Endothelial cell of umbilical vein (primary cell): ENCODE data around the gene CNOT4. TPM values are rescaled to one million over a fixed set of nuclear protein-coding genes. Genes with fewer than 3 reads are reported as not detected.

Experiments
- BruUV-seq: library from RNA; stranded (reverse); fragments of 400-500 nt; replicated peaks from 2 replicates; lab custom pipeline; 2021; lab: Mats Ljungman, UMichigan
- CTCF ChIA-PET: fragments of 300-600, 350-600 bp; sonication (Branson Sonifier 250); formaldehyde crosslinking; loops from one replicate; lab custom pipeline; 2021; ENCODE audit warnings: antibody characterized with exemption, inconsistent platforms; lab: Charles Lee
- POLR2A ChIA-PET: fragments of 300-600, 350-600 bp; sonication (Branson Sonifier 250); formaldehyde crosslinking; loops from one replicate; lab custom pipeline; 2021; ENCODE audit warnings: antibody characterized with exemption, inconsistent platforms; lab: Charles Lee
- DNase-seq: peaks from one replicate; pipeline ENCODE4 v3.0.0-alpha.2; 2011; ENCODE audit warnings: low read depth, low spot score
- FAIRE-seq: peaks from 2 replicates; lab custom pipeline; 2011; peaks lifted over from hg19 to GRCh38; lab: Jason Lieb, UNC
- H2AFZ ChIP-seq: 2 replicates; pipeline ENCODE4 v1.6.0; 2012; ENCODE audit warnings: low read depth, low read length, control low read depth, inconsistent platforms
- H3K27ac ChIP-seq: 2 replicates; pipeline ENCODE4 v1.5.1; 2011; ENCODE audit warnings: low read depth, mild to moderate bottlenecking, control low read depth, low read length, moderate library complexity; ENCODE audit not compliant: insufficient read depth
- H3K27me3 ChIP-seq, 2 experiments: 2 replicates each; pipeline versions ENCODE4 v1.6.0 to v1.6.1; 2011; ENCODE audit warnings: low read length in 2 of 2, mixed read lengths in 1 of 2; ENCODE audit not compliant: control insufficient read depth in 2 of 2, insufficient read depth in 2 of 2
- H3K36me3 ChIP-seq, 2 experiments: 2 replicates in 1 of 2; 3 replicates in 1 of 2; pipeline ENCODE4 v1.5.1; 2011; ENCODE audit warnings: low read length in 2 of 2, mild to moderate bottlenecking in 1 of 2, moderate library complexity in 1 of 2; ENCODE audit not compliant: control insufficient read depth in 2 of 2, insufficient read depth in 2 of 2; ENCODE audit errors: extremely low read depth in 1 of 2
- H3K4me1 ChIP-seq: 3 replicates; pipeline ENCODE4 v1.5.1; 2011; ENCODE audit warnings: mild to moderate bottlenecking, low read length; ENCODE audit not compliant: control insufficient read depth, insufficient read depth; ENCODE audit errors: extremely low read depth
- H3K4me2 ChIP-seq: 2 replicates; pipeline ENCODE4 v1.6.1; 2011; ENCODE audit warnings: low read length, control low read depth, mixed read lengths; ENCODE audit not compliant: insufficient read depth
- H3K4me3 ChIP-seq, 3 experiments: fragments of 200-600 bp in 1 of 3; sonication (generic), shearing (Covaris generic) in 1 of 3; replicated peaks in 1 of 3; 2 replicates each; pipeline ENCODE4 v1.5.1; 2011 to 2016; ENCODE audit warnings: control low read depth in 3 of 3, low read length in 3 of 3, mild to moderate bottlenecking in 2 of 3, inconsistent platforms in 1 of 3, low read depth in 1 of 3, moderate library complexity in 1 of 3; ENCODE audit not compliant: insufficient read depth in 1 of 3
- H3K79me2 ChIP-seq: 2 replicates; pipeline ENCODE4 v1.6.0; 2012; ENCODE audit warnings: low read length, inconsistent platforms; ENCODE audit not compliant: control insufficient read depth, insufficient read depth
- H3K9ac ChIP-seq: replicated peaks from 2 replicates; pipeline ENCODE3; 2011; ENCODE audit warnings: low read length, control low read depth; ENCODE audit not compliant: insufficient read depth; ENCODE audit errors: extremely low read depth
- H3K9me1 ChIP-seq: replicated peaks from 3 replicates; pipeline ENCODE4 v1.6.0; 2011; ENCODE audit warnings: mild to moderate bottlenecking, low read length; ENCODE audit not compliant: control insufficient read depth, insufficient read depth; ENCODE audit errors: extremely low read depth
- H3K9me3 ChIP-seq: replicated peaks from 2 replicates; pipeline ENCODE4 v1.5.1; 2012; ENCODE audit warnings: low read length, inconsistent platforms; ENCODE audit not compliant: control insufficient read depth, insufficient read depth
- H4K20me1 ChIP-seq: replicated peaks from 2 replicates; pipeline ENCODE3; 2011; ENCODE audit warnings: mild to moderate bottlenecking, low read length; ENCODE audit not compliant: control insufficient read depth, insufficient read depth; ENCODE audit errors: extremely low read depth
- CTCF ChIP-seq, 2 donors: IDR thresholded peaks; 1 replicate in 1 of 2; 2 replicates in 1 of 2; pipeline ENCODE4 v1.5.1; 2011; ENCODE audit warnings: low read length in 2 of 2, mild to moderate bottlenecking in 2 of 2, moderate library complexity in 2 of 2, control low read depth in 1 of 2, inconsistent platforms in 1 of 2, low read depth in 1 of 2; ENCODE audit not compliant: insufficient read depth in 1 of 2; ENCODE audit errors: extremely low read depth in 1 of 2
- EZH2 ChIP-seq: IDR thresholded peaks from 2 replicates; pipeline ENCODE4 v1.6.1; 2012; ENCODE audit warnings: borderline replicate concordance, low read depth, mild to moderate bottlenecking, moderate library complexity, low read length, inconsistent platforms; ENCODE audit not compliant: severe bottlenecking
- FOS ChIP-seq: IDR thresholded peaks from 2 replicates; pipeline ENCODE4 v1.6.1; 2011; ENCODE audit warnings: mild to moderate bottlenecking, low read length, moderate library complexity, borderline replicate concordance; ENCODE audit not compliant: insufficient read depth
- GATA2 ChIP-seq: IDR thresholded peaks from 2 replicates; pipeline ENCODE4 v1.7.0; 2011; ENCODE audit warnings: low read depth, mild to moderate bottlenecking, moderate library complexity, mixed read lengths, low read length; ENCODE audit not compliant: insufficient read length, insufficient read depth
- JUN ChIP-seq: IDR thresholded peaks from 2 replicates; pipeline ENCODE4 v1.6.1; 2011; ENCODE audit warnings: borderline replicate concordance, low read depth; ENCODE audit not compliant: insufficient read length, insufficient read depth
- MYC ChIP-seq: IDR thresholded peaks from one replicate; pipeline ENCODE4 v1.6.1; 2011; ENCODE audit warnings: mild to moderate bottlenecking, low read depth, low read length
- POLR2A ChIP-seq: IDR thresholded peaks from 2 replicates; pipeline ENCODE4 v1.6.1; 2012; ENCODE audit warnings: low read depth, mild to moderate bottlenecking, control low read depth, low read length
- POLR2AphosphoS5 ChIP-seq: IDR thresholded peaks from 2 replicates; pipeline ENCODE4 v1.6.1; 2012; ENCODE audit warnings: low read depth, mild to moderate bottlenecking, control low read depth, low read length, moderate library complexity; ENCODE audit not compliant: insufficient read depth
- dilution Hi-C: fragments of 300-500 bp; cut with MboI; formaldehyde crosslinking; loops from one replicate; pipeline ENCODE4 v1.15.0; 2019; ENCODE audit warnings: low sequenced_read_pairs; ENCODE audit not compliant: extremely low pct_ligation_motif_present
- intact Hi-C: fragments of 100-400 bp; cut with micrococcal nuclease; formaldehyde crosslinking; loops from one replicate; pipeline ENCODE4 v1.10.0; 2022
- polyA plus RNA-seq, 4 experiments: library from polyadenylated mRNA; depleted of rRNA in 3 of 4; stranded (reverse) in 3 of 4; unstranded in 1 of 4; fragments of >200 nt; gene quantifications; 2 replicates each; pipeline versions ENCODE4 v1.2.1 to v1.2.3, GENCODE V29; 2011 to 2012; ENCODE audit warnings: missing spikeins in 1 of 4
- total RNA-seq: library from RNA; stranded (reverse); gene quantifications from 2 replicates; pipeline ENCODE4 v1.2.3, GENCODE V29; 2021
- TF ChIP-seq, protein P1 (sequence below): IDR thresholded peaks from 2 replicates; pipeline ENCODE4 v1.6.1; 2011; ENCODE audit not compliant: insufficient read depth, insufficient read length

The CNOT4 gene
- total and polyA plus RNA-seq, 2 donors (not counting 3 experiments of a cell fraction or from before 2014, with no cell fraction given): 10.3 to 21.7 TPM

- POLR2A ChIA-PET: no interaction called here
- no peak overlapping the region for H2AFZ ChIP-seq
- DNase-seq: no peak
- no peak overlapping the region for H3K27ac ChIP-seq
- intact Hi-C loops: no loop called here
- no peaks in the 10 kb centered on the region for H3K79me2 ChIP-seq
- no peak overlapping the region for H3K4me2 ChIP-seq
- BruUV-seq: TSS peak; percentile 43
- CTCF ChIA-PET: interaction anchor here (1.6 kb wide), 1 partner anchor 11 kb away, joined by 5 read pairs; no protein-coding TSS in a partner anchor
- no peaks in the 10 kb centered on the region for H3K9me1 ChIP-seq
- no peak overlapping the region for H3K9ac ChIP-seq
- H3K9me3 ChIP-seq: no peaks in the 10 kb centered on the region
- no peak overlapping the region for H3K4me3 ChIP-seq
- H3K27me3 ChIP-seq: no peaks in the 10 kb centered on the region
- TF ChIP-seq POLR2A: no peak
- TF ChIP-seq POLR2AphosphoS5: no peak
- no peak for TF ChIP-seq GATA2
- TF ChIP-seq JUN: no peak
- no peak for TF ChIP-seq CTCF (IDR thresholded peaks at IDR 0.05; ENCODE audit: extremely low read depth in 1 of 2, insufficient read depth in 1 of 2, low read depth in 1 of 2, low read length in 2 of 2)
- TF ChIP-seq EZH2: no peak
- TF ChIP-seq, protein P1, sequence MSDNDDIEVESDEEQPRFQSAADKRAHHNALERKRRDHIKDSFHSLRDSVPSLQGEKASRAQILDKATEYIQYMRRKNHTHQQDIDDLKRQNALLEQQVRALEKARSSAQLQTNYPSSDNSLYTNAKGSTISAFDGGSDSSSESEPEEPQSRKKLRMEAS: no peak
- TF ChIP-seq FOS: no peak
- TF ChIP-seq MYC: no peak
- no peak for FAIRE-seq
- H3K36me3 ChIP-seq: peaks cover 0 to 6% of the 10 kb centered on the region in 2 experiments
- no peaks in the 10 kb centered on the region for H3K4me1 ChIP-seq
- dilution Hi-C loops: no loop called here
- H4K20me1 ChIP-seq: no peaks in the 10 kb centered on the region
These were observed 148.1 kb downstream of the CNOT4 start for GRCh38 chr7:135361788-135362187.
